ENCODE data around the gene CWH43.

DNA sequence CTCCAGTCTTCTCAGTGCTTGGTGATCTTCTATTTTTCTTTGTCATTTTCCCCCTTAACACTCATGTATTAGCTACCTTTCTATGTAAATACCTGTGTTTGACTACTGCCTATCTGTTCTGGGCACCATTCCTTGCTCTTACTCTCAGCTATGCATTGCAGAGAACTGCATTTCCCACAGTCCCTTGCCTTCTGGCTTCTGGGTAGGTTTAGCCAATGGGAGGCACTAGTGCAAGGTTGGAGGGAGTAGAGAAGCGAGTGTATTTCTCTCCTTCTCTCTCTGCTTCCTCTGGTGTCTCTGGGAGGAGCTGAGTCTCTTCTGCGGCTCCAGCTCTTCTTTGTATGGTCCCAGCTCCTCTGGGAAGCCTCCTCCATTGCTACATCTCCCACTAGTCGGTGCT is 50.5 kb downstream of the CWH43 start:
- TF ChIP-seq, protein P1, sequence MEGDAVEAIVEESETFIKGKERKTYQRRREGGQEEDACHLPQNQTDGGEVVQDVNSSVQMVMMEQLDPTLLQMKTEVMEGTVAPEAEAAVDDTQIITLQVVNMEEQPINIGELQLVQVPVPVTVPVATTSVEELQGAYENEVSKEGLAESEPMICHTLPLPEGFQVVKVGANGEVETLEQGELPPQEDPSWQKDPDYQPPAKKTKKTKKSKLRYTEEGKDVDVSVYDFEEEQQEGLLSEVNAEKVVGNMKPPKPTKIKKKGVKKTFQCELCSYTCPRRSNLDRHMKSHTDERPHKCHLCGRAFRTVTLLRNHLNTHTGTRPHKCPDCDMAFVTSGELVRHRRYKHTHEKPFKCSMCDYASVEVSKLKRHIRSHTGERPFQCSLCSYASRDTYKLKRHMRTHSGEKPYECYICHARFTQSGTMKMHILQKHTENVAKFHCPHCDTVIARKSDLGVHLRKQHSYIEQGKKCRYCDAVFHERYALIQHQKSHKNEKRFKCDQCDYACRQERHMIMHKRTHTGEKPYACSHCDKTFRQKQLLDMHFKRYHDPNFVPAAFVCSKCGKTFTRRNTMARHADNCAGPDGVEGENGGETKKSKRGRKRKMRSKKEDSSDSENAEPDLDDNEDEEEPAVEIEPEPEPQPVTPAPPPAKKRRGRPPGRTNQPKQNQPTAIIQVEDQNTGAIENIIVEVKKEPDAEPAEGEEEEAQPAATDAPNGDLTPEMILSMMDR (IDR thresholded peaks at IDR 0.05; ENCODE audit: extremely low read depth in 1 of 2, insufficient read depth in 1 of 2, low read depth in 1 of 2, low read length in 2 of 2): no peak
- TF ChIP-seq EZH2 (IDR thresholded peaks at IDR 0.05; ENCODE audit: borderline replicate concordance, low read depth, low read length, severe bottlenecking) (no peak), POLR2A (IDR thresholded peaks at IDR 0.05; ENCODE audit: low read depth, low read length) (no peak), POLR2AphosphoS5 (IDR thresholded peaks at IDR 0.05; ENCODE audit: insufficient read depth, low read depth, low read length) (no peak)
